Sigmoid colon (tissue), 7 donors: Measurements from ENCODE around the gene NANS. TPM values are rescaled to one million over a fixed set of nuclear protein-coding genes. Genes with fewer than 3 reads are reported as not detected.

Source experiments
- DNase-seq: peaks from one replicate; pipeline ENCODE4 v3.0.0-alpha.2; 2019
- H3K27ac ChIP-seq, 4 donors: fragments of 200-600 bp; sonication (generic); one replicate each; pipeline ENCODE4 v1.5.1; 2016 to 2019; ENCODE audit warnings: mild to moderate bottlenecking in 1 of 4
- H3K27me3 ChIP-seq, 3 donors: fragments of 200-600 bp; sonication (generic); one replicate each; pipeline ENCODE4 v1.5.1; 2019; ENCODE audit warnings: mild to moderate bottlenecking in 1 of 3
- H3K36me3 ChIP-seq, 4 donors: fragments of 200-600 bp; sonication (generic); one replicate each; pipeline ENCODE4 v1.5.1; 2016 to 2019
- H3K4me1 ChIP-seq, 4 donors: fragments of 200-600 bp; sonication (generic); one replicate each; pipeline ENCODE4 v1.5.1; 2017 to 2019
- H3K4me3 ChIP-seq, 4 donors: fragments of 200-600 bp; sonication (generic); one replicate each; pipeline ENCODE4 v1.5.1; 2017 to 2019; ENCODE audit warnings: mild to moderate bottlenecking in 2 of 4, moderate library complexity in 1 of 4
- H3K9me3 ChIP-seq, 4 donors: fragments of 200-600 bp in 3 of 4; sonication (generic) in 3 of 4; one replicate each; pipeline versions ENCODE4 v1.5.1 to v1.6.1; 2013 to 2019
- CTCF ChIP-seq, 4 experiments: fragments of 450-650 bp in 3 of 4; fragments of 200-600 bp in 1 of 4; IDR thresholded peaks; one replicate each; pipeline ENCODE4 v1.5.1; 2016 to 2019; ENCODE audit warnings: antibody characterized with exemption in 4 of 4, mild to moderate bottlenecking in 3 of 4, moderate library complexity in 2 of 4
- EP300 ChIP-seq, 4 donors: sonication (generic); formaldehyde crosslinking; IDR thresholded peaks; one replicate each; pipeline ENCODE4 v1.6.1; 2017; ENCODE audit warnings: antibody characterized with exemption in 4 of 4
- POLR2A ChIP-seq, 2 donors: fragments of 450-650 bp; IDR thresholded peaks; one replicate each; pipeline ENCODE4 v1.6.1; 2016; ENCODE audit warnings: antibody characterized with exemption in 2 of 2, mild to moderate bottlenecking in 2 of 2, moderate library complexity in 2 of 2
- POLR2AphosphoS5 ChIP-seq, 4 donors: sonication (generic); formaldehyde crosslinking; IDR thresholded peaks; one replicate each; pipeline ENCODE4 v1.6.1; 2017; ENCODE audit warnings: antibody characterized with exemption in 4 of 4
- WGBS, 2 donors: extraction: QIAGEN DNeasy Blood & Tissue Kit; methylation state at CpG; one replicate each; pipeline ENCODE4 v1.1.7; 2013; 5-methylcytosine and 5-hydroxymethylcytosine counted together
- intact Hi-C: fragments of 100-400 bp; cut with DNase I; formaldehyde crosslinking; loops from one replicate; pipeline ENCODE4 v1.15.1; 2023
- polyA plus RNA-seq, 3 donors: library from polyadenylated mRNA; stranded (reverse); fragments of 200-250 nt; gene quantifications; one replicate each; pipeline ENCODE4 v1.2.3, GENCODE V29; 2013
- total RNA-seq, 4 donors: library from RNA; depleted of rRNA; stranded (reverse); fragments of >200 nt; gene quantifications; one replicate each; pipeline ENCODE4 v1.1.0, GENCODE V29; 2016
- donor health status: healthy with polysubstance abuse.
- donor health status: Bipolar disorder and iron deficiency.
- donor health status: healthy.

Gene NANS
- total and polyA plus RNA-seq, 7 donors, result 24.6 to 470 (median 38.1) TPM

- intact Hi-C loops, result no loop called here
- no peaks in the 10 kb centered on the region for H3K9me3 ChIP-seq
- H3K36me3 ChIP-seq, result peaks cover 0 to 16% (median 0%) of the 10 kb centered on the region in 4 donors
- WGBS, 2 donors, result 90% methylated on average over 4 of the region's 4 CpGs
- H3K4me1 ChIP-seq, result no peaks in the 10 kb centered on the region
- no peak for DNase-seq
- no peaks in the 10 kb centered on the region for H3K27me3 ChIP-seq
- no peak overlapping the region for H3K4me3 ChIP-seq
- H3K27ac ChIP-seq, result no peak overlapping the region
- TF ChIP-seq EP300 (IDR thresholded peaks at IDR 0.05), result no peak
- TF ChIP-seq CTCF (IDR thresholded peaks at IDR 0.05), result no peak
- TF ChIP-seq POLR2A (IDR thresholded peaks at IDR 0.05), result no peak
- no peak for TF ChIP-seq POLR2AphosphoS5 (IDR thresholded peaks at IDR 0.05)
These were observed 37.8 kb downstream of the NANS start for GRCh38 chr9:98094316-98094715.

GRCh38 chr9:98094851-98095250 lies 38.3 kb downstream of the NANS start:
- TF ChIP-seq POLR2AphosphoS5 (IDR thresholded peaks at IDR 0.05), result no peak
- no peak for TF ChIP-seq EP300 (IDR thresholded peaks at IDR 0.05)
- TF ChIP-seq CTCF (IDR thresholded peaks at IDR 0.05), result no peak
- no peak for TF ChIP-seq POLR2A (IDR thresholded peaks at IDR 0.05)
- Histone ChIP-seq H3K4me1 (no peaks in the 10 kb centered on the region), H3K36me3 (peaks cover 0 to 16% (median 0%) of the 10 kb centered on the region in 4 donors), H3K27ac (no peak overlapping the region), H3K4me3 (no peak overlapping the region), H3K9me3 (no peaks in the 10 kb centered on the region), H3K27me3 (no peaks in the 10 kb centered on the region)
- no peak for DNase-seq
- intact Hi-C loops, result no loop called here
- 95% methylated on average over 16 of the region's 16 CpGs for WGBS, 2 donors

GRCh38 chr9:98095401-98095800 lies 38.9 kb downstream of the NANS start:
- intact Hi-C loops, result no loop called here
- DNase-seq, result no peak
- 79 to 86% methylated on average over 7 of the region's 7 CpGs for WGBS, 2 donors
- H3K36me3 ChIP-seq, result peaks cover 0 to 16% (median 0%) of the 10 kb centered on the region in 4 donors
- H3K9me3 ChIP-seq, result no peaks in the 10 kb centered on the region
- H3K4me1 ChIP-seq, result no peaks in the 10 kb centered on the region
- no peak overlapping the region for H3K4me3 ChIP-seq
- no peak overlapping the region for H3K27ac ChIP-seq
- no peak for TF ChIP-seq POLR2A (IDR thresholded peaks at IDR 0.05)
- no peak for TF ChIP-seq EP300 (IDR thresholded peaks at IDR 0.05)
- TF ChIP-seq POLR2AphosphoS5 (IDR thresholded peaks at IDR 0.05), result no peak
- no peak for TF ChIP-seq CTCF (IDR thresholded peaks at IDR 0.05)
- no peaks in the 10 kb centered on the region for H3K27me3 ChIP-seq

GRCh38 chr9:98096091-98096490 lies 39.6 kb downstream of the NANS start:
- peaks cover 0 to 16% (median 0%) of the 10 kb centered on the region in 4 donors for H3K36me3 ChIP-seq
- no peak for DNase-seq
- no peak overlapping the region for H3K4me3 ChIP-seq
- TF ChIP-seq POLR2AphosphoS5 (IDR thresholded peaks at IDR 0.05) (no peak), EP300 (IDR thresholded peaks at IDR 0.05) (no peak), CTCF (IDR thresholded peaks at IDR 0.05) (no peak), POLR2A (IDR thresholded peaks at IDR 0.05) (no peak)
- H3K9me3 ChIP-seq, result no peaks in the 10 kb centered on the region
- WGBS, 2 donors, result 97 to 98% methylated on average over 5 of the region's 5 CpGs
- no peak overlapping the region for H3K27ac ChIP-seq
- no peaks in the 10 kb centered on the region for H3K4me1 ChIP-seq
- intact Hi-C loops, result no loop called here
- no peaks in the 10 kb centered on the region for H3K27me3 ChIP-seq

GRCh38 chr9:98097836-98098235 lies 41.3 kb downstream of the NANS start:
- DNase-seq, result no peak
- no peak overlapping the region for H3K4me3 ChIP-seq
- TF ChIP-seq EP300 (IDR thresholded peaks at IDR 0.05), result no peak
- no peak for TF ChIP-seq CTCF (IDR thresholded peaks at IDR 0.05)
- no peak for TF ChIP-seq POLR2A (IDR thresholded peaks at IDR 0.05)
- no peak for TF ChIP-seq POLR2AphosphoS5 (IDR thresholded peaks at IDR 0.05)
- H3K27me3 ChIP-seq, result no peaks in the 10 kb centered on the region
- H3K27ac ChIP-seq, result no peak overlapping the region
- H3K4me1 ChIP-seq, result no peaks in the 10 kb centered on the region
- peaks cover 0 to 16% (median 0%) of the 10 kb centered on the region in 4 donors for H3K36me3 ChIP-seq
- intact Hi-C loops, result no loop called here
- H3K9me3 ChIP-seq, result no peaks in the 10 kb centered on the region
- 46 to 60% methylated on average over 4 of the region's 4 CpGs for WGBS, 2 donors
